Ishikawa (cell line): Measurements from ENCODE around the gene IP6K3.

ENCODE experiments used
- CEBPB ChIP-seq: IDR thresholded peaks from 2 replicates; pipeline ENCODE4 v1.6.1; 2012
- CREB1 ChIP-seq: IDR thresholded peaks from 2 replicates; pipeline ENCODE4 v1.6.1; 2012; ENCODE audit warnings: low read depth
- EGR1 ChIP-seq: IDR thresholded peaks from 2 replicates; pipeline ENCODE4 v1.6.1; 2012
- EP300 ChIP-seq: IDR thresholded peaks from 2 replicates; pipeline ENCODE4 v1.6.1; 2012; ENCODE audit warnings: borderline replicate concordance
- FOXM1 ChIP-seq: IDR thresholded peaks from 2 replicates; pipeline ENCODE4 v1.6.1; 2012; ENCODE audit warnings: low read depth, borderline replicate concordance
- MAX ChIP-seq: IDR thresholded peaks from 2 replicates; pipeline ENCODE4 v1.6.1; 2012
- NFIC ChIP-seq: IDR thresholded peaks from 2 replicates; pipeline ENCODE4 v1.6.1; 2012
- RAD21 ChIP-seq: IDR thresholded peaks from 2 replicates; pipeline ENCODE4 v1.6.1; 2012; ENCODE audit warnings: low read depth
- REST ChIP-seq: IDR thresholded peaks from 2 replicates; pipeline ENCODE4 v1.6.1; 2012; ENCODE audit warnings: low read depth, mild to moderate bottlenecking
- TAF1 ChIP-seq: IDR thresholded peaks from 2 replicates; pipeline ENCODE4 v1.6.1; 2012; ENCODE audit warnings: low read depth, mild to moderate bottlenecking
- TCF12 ChIP-seq: IDR thresholded peaks from 2 replicates; pipeline ENCODE4 v1.6.1; 2012; ENCODE audit warnings: low read depth
- TEAD4 ChIP-seq: IDR thresholded peaks from 2 replicates; pipeline ENCODE4 v1.6.1; 2012
- USF1 ChIP-seq: IDR thresholded peaks from 2 replicates; pipeline ENCODE4 v1.6.1; 2012
- YY1 ChIP-seq: IDR thresholded peaks from 2 replicates; pipeline ENCODE4 v1.6.1; 2012; ENCODE audit warnings: low read depth
- ZBTB7A ChIP-seq: IDR thresholded peaks from 2 replicates; pipeline ENCODE4 v1.6.1; 2012; ENCODE audit warnings: low read depth

Gene IP6K3

GRCh38 chr6:33788694-33789549 is 42.2 kb upstream of the IP6K3 start, which contains the start of gene LEMD2:
Gene LEMD2 (minus strand): TSS chr6:33789130. CDS start chr6:33789116, 14 bp downstream.
- TF ChIP-seq MAX, result peak; percentile 50; the same call in 1 of the 2 replicates
- TF ChIP-seq USF1, result peak; percentile 54; the same call in 1 of the 2 replicates
- no peak; the same call in 1 of the 2 replicates for TF ChIP-seq EP300
- TF ChIP-seq ZBTB7A, result no peak
- TF ChIP-seq EGR1, result peak; percentile 100
- no peak for TF ChIP-seq CEBPB
- no peak for TF ChIP-seq RAD21
- peak; percentile 40; the same call in 1 of the 2 replicates for TF ChIP-seq CREB1
- TF ChIP-seq TAF1, result peak; percentile 91
- TF ChIP-seq TCF12, result peak; percentile 73; the same call in 1 of the 2 replicates
- TF ChIP-seq FOXM1, result no peak
- no peak; the same call in 1 of the 2 replicates for TF ChIP-seq REST
- TF ChIP-seq YY1, result peak; percentile 100
- peak; percentile 71 for TF ChIP-seq NFIC
- no peak for TF ChIP-seq TEAD4

GRCh38 chr6:33787954-33788693 is 41.4 kb upstream of the IP6K3 start:
- TF ChIP-seq YY1, result no peak; the same call in 1 of the 2 replicates
- peak; percentile 60; the same call in 1 of the 2 replicates for TF ChIP-seq ZBTB7A
- TF ChIP-seq MAX, result peak; percentile 45; the same call in 1 of the 2 replicates
- TF ChIP-seq TEAD4, result no peak
- no peak for TF ChIP-seq CEBPB
- no peak for TF ChIP-seq TAF1
- TF ChIP-seq RAD21, result no peak
- no peak for TF ChIP-seq REST
- no peak for TF ChIP-seq NFIC
- TF ChIP-seq EP300, result no peak
- TF ChIP-seq FOXM1, result no peak
- no peak for TF ChIP-seq TCF12
- no peak for TF ChIP-seq CREB1

- TF ChIP-seq TAF1, result no peak
- no peak for TF ChIP-seq ZBTB7A
- no peak for TF ChIP-seq NFIC
- TF ChIP-seq FOXM1, result no peak
- no peak for TF ChIP-seq MAX
- no peak for TF ChIP-seq TEAD4
- TF ChIP-seq EGR1, result no peak
- no peak for TF ChIP-seq USF1
- TF ChIP-seq CREB1, result no peak
- TF ChIP-seq CEBPB, result no peak
- no peak for TF ChIP-seq RAD21
- no peak for TF ChIP-seq REST
- TF ChIP-seq YY1, result no peak
- TF ChIP-seq EP300, result no peak
- TF ChIP-seq TCF12, result no peak
Measured at GRCh38 chr6:33787346-33787953, 40.7 kb upstream of the IP6K3 start.
